GM10266 (cell line): ENCODE data around the gene TSACC.

Experiments used
- DNase-seq: peaks from one replicate; pipeline ENCODE4 v3.0.0; 2012; ENCODE audit errors: extremely low spot score
- CTCF ChIP-seq: IDR thresholded peaks from 2 replicates; pipeline ENCODE4 v1.5.1; 2012; ENCODE audit warnings: mild to moderate bottlenecking, low read depth; ENCODE audit not compliant: control insufficient read depth, insufficient read depth; ENCODE audit errors: missing control alignments

TSACC gene

GRCh38 chr1:156389311-156389710 is 51.0 kb downstream of the TSACC start:
- TF ChIP-seq CTCF: no peak
- no peak for DNase-seq

GRCh38 chr1:156390469-156391365 is 52.4 kb downstream of the TSACC start:
- DNase-seq: no peak
- no peak for TF ChIP-seq CTCF

- DNase-seq: no peak
- no peak for TF ChIP-seq CTCF
Observed at GRCh38 chr1:156391366-156391677, 53.0 kb downstream of the TSACC start.

GRCh38 chr1:156391701-156392100 is 53.4 kb downstream of the TSACC start:
- no peak for DNase-seq

GRCh38 chr1:156392452-156392853 is 54.1 kb downstream of the TSACC start:
- TF ChIP-seq CTCF: no peak
- DNase-seq: no peak

More at GRCh38 chr1:156391701-156392100, 53.4 kb downstream of the TSACC start:
- no peak for TF ChIP-seq CTCF

GRCh38 chr1:156393095-156393494 is 54.8 kb downstream of the TSACC start:
- DNase-seq: no peak
- no peak for TF ChIP-seq CTCF

- no peak for DNase-seq
- no peak for TF ChIP-seq CTCF
Observed at GRCh38 chr1:156394082-156394481, 55.8 kb downstream of the TSACC start.
